LNCAP (cell line): ENCODE data around the gene IGFL1.

Source experiments
- CTCF ChIP-seq: fragments of 450-650 bp; IDR thresholded peaks from 2 replicates; pipeline ENCODE4 v1.5.1; 2017; ENCODE audit warnings: mild to moderate bottlenecking

Gene IGFL1

DNA sequence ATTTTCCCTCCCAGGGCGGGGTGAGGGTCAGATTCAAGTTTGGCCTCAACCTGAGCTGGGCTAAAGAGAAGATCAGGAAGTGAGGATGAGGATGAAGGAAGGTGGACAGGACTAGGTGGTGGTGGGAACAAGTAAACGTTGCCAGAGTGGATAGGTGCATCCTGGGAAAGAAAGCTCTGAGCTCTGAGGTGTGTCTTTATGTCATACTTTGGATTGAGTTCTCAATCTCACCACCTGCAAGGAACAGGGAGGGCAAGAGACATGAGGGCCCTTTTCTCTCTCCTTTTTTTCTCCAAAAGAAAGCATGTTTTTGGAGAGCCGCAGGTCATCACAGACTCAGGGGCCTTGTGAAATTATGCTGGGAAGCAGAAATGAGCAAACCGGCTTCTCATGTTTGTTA, 38.2 kb upstream of the IGFL1 start:
- TF ChIP-seq CTCF = no peak

DNA sequence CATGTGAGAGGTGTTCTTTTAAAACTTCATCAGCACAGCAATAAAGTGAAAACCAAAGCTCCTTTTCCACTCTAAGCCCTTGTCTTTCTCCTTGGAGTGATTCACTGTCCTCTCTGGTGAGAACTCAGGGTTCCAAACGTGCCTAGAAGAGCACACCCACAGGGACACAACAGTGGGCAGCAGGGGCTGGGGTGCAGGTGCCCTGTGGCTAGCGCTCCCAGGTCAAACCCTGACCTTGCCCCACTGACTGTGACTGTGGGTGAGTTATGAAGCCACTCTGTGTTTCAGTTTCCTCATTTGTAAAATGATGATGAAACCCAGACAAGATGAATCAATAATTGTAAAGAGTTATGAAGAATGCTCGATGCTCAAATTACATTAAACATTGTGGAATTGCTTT, 37.6 kb upstream of the IGFL1 start:
- no peak for TF ChIP-seq CTCF

DNA sequence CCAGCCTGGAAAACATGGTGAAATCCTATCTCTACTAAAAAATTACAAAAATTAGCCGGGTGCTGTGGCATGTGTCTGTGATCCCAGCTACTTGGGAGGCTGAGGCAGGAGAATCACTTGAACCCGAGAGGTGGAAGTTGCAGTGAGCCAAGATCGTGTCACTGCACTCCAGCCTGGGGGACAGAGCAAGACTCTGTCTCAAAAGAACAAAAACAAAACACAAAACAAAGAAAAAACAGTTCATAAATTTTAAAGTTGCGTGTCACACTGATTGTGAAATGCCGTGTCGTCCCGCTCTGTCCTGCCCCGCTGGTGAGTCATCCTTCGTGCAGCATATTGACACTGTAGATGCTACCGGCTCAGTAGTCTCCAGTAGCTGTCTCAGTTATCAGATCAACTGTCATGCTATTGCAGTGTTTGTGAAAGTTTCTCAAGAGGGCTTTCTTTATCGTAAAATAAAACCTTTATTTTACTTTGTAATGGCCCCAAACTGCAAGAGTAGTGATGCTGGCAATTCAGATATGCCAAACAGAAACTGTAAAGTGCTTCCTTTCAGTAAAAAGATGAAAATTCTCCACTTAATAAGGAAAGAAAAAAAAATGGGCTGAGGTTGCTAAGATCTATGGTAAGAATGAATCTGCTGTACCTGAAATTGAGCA, 36.4 kb upstream of the IGFL1 start:
- no peak for TF ChIP-seq CTCF

DNA sequence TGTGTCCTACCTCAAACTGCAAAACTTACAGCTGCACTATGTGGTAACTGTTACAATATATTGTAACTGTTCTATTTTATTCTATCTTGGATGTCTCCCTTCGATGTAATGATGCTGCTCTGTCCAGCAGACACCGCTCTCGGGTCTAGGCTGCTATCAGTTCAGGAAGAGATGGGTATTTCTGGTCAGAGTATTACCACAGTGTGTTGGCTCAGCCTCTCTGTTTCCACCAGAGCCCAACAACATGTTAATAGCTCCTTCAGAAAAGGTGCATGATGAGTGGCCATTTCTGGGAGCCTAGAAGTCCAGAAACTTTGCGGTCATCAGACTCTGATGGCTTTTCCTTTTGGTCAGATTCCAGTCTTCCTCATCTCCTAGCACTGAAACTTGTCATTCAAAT, 35.9 kb upstream of the IGFL1 start:
- no peak for TF ChIP-seq CTCF

DNA sequence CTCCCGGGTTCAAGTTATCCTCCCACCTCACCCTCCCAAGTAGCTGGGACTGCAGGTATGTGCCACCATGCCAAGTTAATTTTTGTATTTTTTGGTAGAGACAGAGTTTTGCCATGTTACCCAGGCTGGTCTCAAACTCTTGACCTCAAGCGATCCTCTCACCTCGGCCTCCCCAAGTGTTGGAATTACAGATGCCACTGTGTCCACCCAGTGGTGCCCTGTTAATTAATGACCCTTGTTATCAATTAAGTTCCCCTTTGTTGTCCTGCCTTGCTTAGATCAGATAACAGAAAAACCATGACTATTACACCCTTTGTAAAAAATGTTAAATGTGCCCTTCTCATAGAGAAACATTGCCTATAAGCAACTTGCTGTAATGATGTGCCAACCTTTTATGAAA, 34.4 kb upstream of the IGFL1 start:
- TF ChIP-seq CTCF = no peak

DNA sequence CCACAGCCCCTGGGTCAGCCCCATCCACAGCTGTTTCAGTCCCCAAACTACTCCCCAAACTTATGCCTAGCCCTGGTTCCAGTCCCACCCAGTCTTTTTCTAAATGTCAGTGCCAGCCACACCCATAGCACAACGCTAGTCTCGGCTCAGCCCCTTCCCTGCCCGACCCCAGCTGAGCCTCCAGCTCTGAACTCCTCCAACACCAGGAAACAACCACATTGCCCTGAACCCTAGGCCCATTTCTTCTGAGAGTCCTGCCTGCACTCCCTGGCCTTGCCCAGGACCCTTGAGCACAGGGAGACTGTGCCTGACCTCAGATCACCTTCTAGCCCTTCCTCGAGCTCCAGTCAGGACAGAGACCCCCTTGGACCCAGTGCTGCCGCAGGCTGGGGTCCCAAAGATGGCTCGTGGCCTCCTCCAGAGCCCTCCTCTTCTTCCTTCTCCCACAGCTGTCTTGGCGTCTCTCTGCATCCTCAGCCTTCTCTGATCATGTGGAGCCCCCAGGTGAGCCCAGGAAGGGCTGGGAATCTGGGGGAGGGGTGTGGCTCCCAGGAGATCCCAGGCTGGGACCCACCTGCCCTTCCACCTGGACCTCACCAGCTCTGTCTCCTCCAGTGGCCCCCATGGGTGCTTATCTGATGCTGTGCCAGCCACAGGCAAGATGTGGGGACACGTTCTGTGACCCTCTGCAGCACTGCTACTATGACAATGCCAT, 33.0 kb upstream of the IGFL1 start:
- TF ChIP-seq CTCF = no peak

GRCh38 chr19:46197314-46198070, 32.0 kb upstream of the IGFL1 start:
- no peak for TF ChIP-seq CTCF
